SK-N-SH (cell line): ENCODE results near the gene KRT72.

Experiments
- EP300 ChIP-seq, 2 experiments: IDR thresholded peaks; 2 replicates each; pipeline versions ENCODE4 v1.4.0 to v1.6.1; 2012; ENCODE audit warnings: borderline replicate concordance in 1 of 2, low read depth in 1 of 2, low read length in 1 of 2
- EZH2phosphoT487 ChIP-seq: fragments of 200-600 bp; sonication (generic); IDR thresholded peaks from 2 replicates; pipeline ENCODE4 v1.6.1; 2017; ENCODE audit warnings: low read depth, mixed run types, mild to moderate bottlenecking, antibody characterized with exemption, moderate library complexity, borderline replicate concordance
- GABPA ChIP-seq: IDR thresholded peaks from 2 replicates; pipeline ENCODE4 v1.4.0; 2012; ENCODE audit warnings: low read depth, mild to moderate bottlenecking
- POLR2AphosphoS5 ChIP-seq: IDR thresholded peaks from 2 replicates; pipeline ENCODE4 v1.6.1; 2012; ENCODE audit warnings: low read depth, low read length
- SMC3 ChIP-seq: IDR thresholded peaks from 2 replicates; pipeline ENCODE4 v1.6.1; 2012; ENCODE audit warnings: low read depth, low read length, improper control_type of control experiment
- TEAD4 ChIP-seq: IDR thresholded peaks from 2 replicates; pipeline ENCODE4 v1.4.0; 2012; ENCODE audit warnings: mild to moderate bottlenecking, borderline replicate concordance; ENCODE audit not compliant: insufficient read depth
- TF ChIP-seq, protein P1 (sequence below): fragments of 200-600 bp; sonication (generic); IDR thresholded peaks from 2 replicates; pipeline ENCODE4 v1.6.1; 2017; ENCODE audit warnings: antibody characterized with exemption, mild to moderate bottlenecking, moderate library complexity
- TF ChIP-seq, protein P2 (sequence below): IDR thresholded peaks from 2 replicates; pipeline ENCODE4 v1.4.0; 2012; ENCODE audit warnings: low read depth, borderline replicate concordance

DNA sequence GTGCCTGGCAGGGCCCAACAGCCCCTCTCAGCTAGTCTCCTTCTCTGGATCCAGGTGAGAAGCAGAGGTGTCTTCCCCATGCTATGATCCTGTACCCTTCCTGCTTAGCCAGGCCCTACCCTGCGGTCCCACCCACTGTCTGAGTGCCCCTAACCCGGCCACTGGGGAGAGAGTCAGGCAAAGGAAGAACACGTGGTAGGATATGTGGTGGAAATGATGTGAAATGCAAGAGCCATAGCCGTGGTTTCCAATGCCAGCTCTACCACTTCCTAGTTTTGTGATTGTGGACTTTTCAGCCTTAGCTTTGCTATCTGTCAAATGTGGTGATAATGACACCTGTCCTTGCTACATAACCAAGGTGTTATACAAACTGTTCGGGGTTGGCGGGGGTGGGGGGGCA, 34.9 kb upstream of the KRT72 start:
- TF ChIP-seq, protein P1, sequence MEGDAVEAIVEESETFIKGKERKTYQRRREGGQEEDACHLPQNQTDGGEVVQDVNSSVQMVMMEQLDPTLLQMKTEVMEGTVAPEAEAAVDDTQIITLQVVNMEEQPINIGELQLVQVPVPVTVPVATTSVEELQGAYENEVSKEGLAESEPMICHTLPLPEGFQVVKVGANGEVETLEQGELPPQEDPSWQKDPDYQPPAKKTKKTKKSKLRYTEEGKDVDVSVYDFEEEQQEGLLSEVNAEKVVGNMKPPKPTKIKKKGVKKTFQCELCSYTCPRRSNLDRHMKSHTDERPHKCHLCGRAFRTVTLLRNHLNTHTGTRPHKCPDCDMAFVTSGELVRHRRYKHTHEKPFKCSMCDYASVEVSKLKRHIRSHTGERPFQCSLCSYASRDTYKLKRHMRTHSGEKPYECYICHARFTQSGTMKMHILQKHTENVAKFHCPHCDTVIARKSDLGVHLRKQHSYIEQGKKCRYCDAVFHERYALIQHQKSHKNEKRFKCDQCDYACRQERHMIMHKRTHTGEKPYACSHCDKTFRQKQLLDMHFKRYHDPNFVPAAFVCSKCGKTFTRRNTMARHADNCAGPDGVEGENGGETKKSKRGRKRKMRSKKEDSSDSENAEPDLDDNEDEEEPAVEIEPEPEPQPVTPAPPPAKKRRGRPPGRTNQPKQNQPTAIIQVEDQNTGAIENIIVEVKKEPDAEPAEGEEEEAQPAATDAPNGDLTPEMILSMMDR = no peak
- TF ChIP-seq EP300 (IDR thresholded peaks at IDR 0.05; ENCODE audit: borderline replicate concordance in 1 of 2, low read depth in 1 of 2, low read length in 1 of 2) (no peak), GABPA (no peak), POLR2AphosphoS5 (no peak), SMC3 (no peak), TEAD4 (no peak), EZH2phosphoT487 (no peak)
- TF ChIP-seq, protein P2, sequence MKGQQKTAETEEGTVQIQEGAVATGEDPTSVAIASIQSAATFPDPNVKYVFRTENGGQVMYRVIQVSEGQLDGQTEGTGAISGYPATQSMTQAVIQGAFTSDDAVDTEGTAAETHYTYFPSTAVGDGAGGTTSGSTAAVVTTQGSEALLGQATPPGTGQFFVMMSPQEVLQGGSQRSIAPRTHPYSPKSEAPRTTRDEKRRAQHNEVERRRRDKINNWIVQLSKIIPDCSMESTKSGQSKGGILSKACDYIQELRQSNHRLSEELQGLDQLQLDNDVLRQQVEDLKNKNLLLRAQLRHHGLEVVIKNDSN = no peak
